AG04450 (cell line): ENCODE measurements around the gene SUPT6H. TPM values are rescaled to one million over a fixed set of nuclear protein-coding genes. Genes with fewer than 3 reads are reported as not detected.

Source experiments
- CTCF ChIA-PET: fragments of 300-600, 350-600 bp; formaldehyde crosslinking; extraction: SDS; loops from one replicate; lab custom pipeline; 2022; ENCODE audit warnings: antibody characterized with exemption, inconsistent platforms; lab: Charles Lee
- POLR2A ChIA-PET: fragments of 350-600 bp; formaldehyde crosslinking; extraction: SDS; loops from one replicate; lab custom pipeline; 2021; ENCODE audit warnings: antibody characterized with exemption, inconsistent platforms; lab: Yijun Ruan, JAX
- DNase-seq: peaks from one replicate; pipeline ENCODE4 v3.0.0-alpha.2; 2011; ENCODE audit warnings: low read depth, low spot score
- H3K27ac ChIP-seq: one replicate; pipeline ENCODE4 v1.5.1; 2012; ENCODE audit warnings: low read depth, low read length, control low read depth
- H3K27me3 ChIP-seq: one replicate; pipeline ENCODE4 v1.6.0; 2012; ENCODE audit warnings: low read length; ENCODE audit not compliant: control insufficient read depth, insufficient read depth
- H3K4me3 ChIP-seq: 2 replicates; pipeline ENCODE4 v1.5.1; 2011; ENCODE audit warnings: mild to moderate bottlenecking, low read depth, low read length, control low read depth
- H3K9me3 ChIP-seq: 2 replicates; pipeline ENCODE4 v1.5.1; 2012; ENCODE audit warnings: low read length; ENCODE audit not compliant: control insufficient read depth, insufficient read depth
- polyA plus RNA-seq: library from polyadenylated mRNA; depleted of rRNA; stranded (reverse); fragments of >200 nt; gene quantifications from 2 replicates; pipeline ENCODE4 v1.2.3, GENCODE V29; 2011
- TF ChIP-seq, protein P1 (sequence below): IDR thresholded peaks from 2 replicates; pipeline ENCODE4 v1.5.1; 2011; ENCODE audit warnings: low read depth, low read length, control low read depth, inconsistent platforms

The SUPT6H gene
- polyA plus RNA-seq, 1 experiment = 41.0 TPM

DNA sequence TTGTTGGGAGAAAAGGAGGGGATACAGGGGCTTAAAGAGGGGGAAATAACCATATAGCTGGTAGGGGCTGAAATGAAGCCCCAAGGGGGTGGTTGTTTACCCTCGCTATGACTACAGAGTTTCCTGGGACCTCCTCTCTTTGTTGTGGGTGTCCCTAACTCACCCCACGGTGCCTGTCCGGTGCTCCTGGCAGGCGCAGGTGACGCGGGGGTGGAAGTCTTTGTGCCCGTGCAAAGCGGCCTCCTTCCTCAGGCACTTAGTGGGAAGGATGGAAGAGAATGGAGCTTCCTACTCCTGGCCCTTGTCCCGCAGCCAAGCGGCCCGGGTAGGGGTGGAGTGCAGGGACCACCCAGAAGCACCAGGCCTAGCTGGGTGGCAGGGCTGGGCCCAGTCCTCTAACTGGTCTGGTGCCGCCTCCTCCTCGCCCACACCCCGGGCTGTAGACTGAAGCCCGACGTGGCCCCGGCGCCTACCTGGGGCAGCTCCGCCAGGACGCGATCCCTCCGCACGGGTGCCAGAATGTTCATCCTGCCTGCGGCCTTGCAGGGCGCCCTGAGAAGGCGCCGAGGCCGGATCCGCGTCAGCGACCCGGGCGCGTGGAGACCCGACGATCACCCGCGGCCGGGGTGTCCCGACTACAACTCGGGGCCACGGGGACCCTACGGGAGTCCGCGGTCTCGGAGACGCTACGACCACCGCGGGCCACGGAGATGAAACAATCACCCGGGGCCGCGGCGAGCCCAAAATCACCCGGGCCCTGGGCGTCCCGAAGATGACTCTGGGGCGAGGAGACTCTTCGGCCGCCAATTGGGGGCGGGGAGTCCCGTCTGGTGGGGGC is 55.0 kb downstream of the SUPT6H start:
- TF ChIP-seq, protein P1, sequence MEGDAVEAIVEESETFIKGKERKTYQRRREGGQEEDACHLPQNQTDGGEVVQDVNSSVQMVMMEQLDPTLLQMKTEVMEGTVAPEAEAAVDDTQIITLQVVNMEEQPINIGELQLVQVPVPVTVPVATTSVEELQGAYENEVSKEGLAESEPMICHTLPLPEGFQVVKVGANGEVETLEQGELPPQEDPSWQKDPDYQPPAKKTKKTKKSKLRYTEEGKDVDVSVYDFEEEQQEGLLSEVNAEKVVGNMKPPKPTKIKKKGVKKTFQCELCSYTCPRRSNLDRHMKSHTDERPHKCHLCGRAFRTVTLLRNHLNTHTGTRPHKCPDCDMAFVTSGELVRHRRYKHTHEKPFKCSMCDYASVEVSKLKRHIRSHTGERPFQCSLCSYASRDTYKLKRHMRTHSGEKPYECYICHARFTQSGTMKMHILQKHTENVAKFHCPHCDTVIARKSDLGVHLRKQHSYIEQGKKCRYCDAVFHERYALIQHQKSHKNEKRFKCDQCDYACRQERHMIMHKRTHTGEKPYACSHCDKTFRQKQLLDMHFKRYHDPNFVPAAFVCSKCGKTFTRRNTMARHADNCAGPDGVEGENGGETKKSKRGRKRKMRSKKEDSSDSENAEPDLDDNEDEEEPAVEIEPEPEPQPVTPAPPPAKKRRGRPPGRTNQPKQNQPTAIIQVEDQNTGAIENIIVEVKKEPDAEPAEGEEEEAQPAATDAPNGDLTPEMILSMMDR = no peak
- POLR2A ChIA-PET = no interaction called here
- Histone ChIP-seq H3K27ac (peak overlapping the region; percentile 91), H3K27me3 (no peaks in the 10 kb centered on the region), H3K4me3 (peak overlapping the region; percentile 85), H3K9me3 (no peaks in the 10 kb centered on the region; the same call in 1 of the 2 replicates)
- CTCF ChIA-PET = interaction anchor here (1.0 kb wide), 1 partner anchor 10 kb away, joined by 3 read pairs; no protein-coding TSS in a partner anchor
- DNase-seq = no peak

DNA sequence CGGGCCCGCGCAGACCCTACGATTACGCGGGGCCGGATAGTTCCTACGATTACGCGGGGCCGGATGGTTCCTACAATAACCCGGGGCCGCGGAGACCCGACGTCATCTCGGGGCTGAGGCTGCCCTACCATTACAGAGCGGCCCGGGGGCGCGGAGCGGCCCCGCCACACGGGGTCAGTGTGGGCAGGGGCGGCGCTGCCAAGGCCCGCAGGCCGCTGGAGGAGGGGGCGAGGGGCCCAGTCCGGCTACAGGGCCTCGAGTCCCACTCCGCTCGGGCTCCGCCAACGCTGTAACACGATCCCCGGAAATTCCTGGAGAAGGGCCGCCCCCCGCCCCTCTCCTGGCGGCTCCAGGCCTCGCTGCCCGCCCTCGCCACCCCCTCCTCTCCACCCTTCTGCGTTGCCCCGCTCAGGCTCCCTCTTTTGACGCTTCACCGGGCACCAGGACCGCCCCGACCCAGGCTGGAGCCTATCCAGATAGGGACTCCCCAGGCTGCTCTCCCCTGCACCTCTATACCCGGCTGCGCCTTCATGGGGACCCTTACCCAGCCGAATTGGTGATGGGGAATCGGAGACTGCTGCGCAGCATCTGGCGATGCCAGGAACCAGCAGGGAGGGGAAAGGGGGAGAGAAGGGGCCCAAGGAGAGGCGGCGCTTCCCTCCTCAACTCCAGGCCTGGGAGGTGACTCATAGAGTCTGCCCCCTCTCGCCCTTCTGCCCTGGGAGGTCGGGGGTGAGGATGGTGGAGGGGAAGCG is 55.8 kb downstream of the SUPT6H start, which contains the start of gene RAB34:
TSS of gene RAB34 (minus strand) at position 291 of the 755 bp plus-strand sequence. CDS start 602 bp downstream, outside the sequence.
- TF ChIP-seq, protein P1 = peak; percentile 15; the same call in 1 of the 2 replicates
- Histone ChIP-seq H3K27me3 (no peaks in the 10 kb centered on the region), H3K9me3 (no peaks in the 10 kb centered on the region; the same call in 1 of the 2 replicates), H3K4me3 (peak within 1 kb of the TSS; percentile 85), H3K27ac (peak within 1 kb of the TSS; percentile 91)
- ChIA-PET CTCF (no interaction called here), POLR2A (no interaction called here)
- peak; percentile 74 for DNase-seq

DNA sequence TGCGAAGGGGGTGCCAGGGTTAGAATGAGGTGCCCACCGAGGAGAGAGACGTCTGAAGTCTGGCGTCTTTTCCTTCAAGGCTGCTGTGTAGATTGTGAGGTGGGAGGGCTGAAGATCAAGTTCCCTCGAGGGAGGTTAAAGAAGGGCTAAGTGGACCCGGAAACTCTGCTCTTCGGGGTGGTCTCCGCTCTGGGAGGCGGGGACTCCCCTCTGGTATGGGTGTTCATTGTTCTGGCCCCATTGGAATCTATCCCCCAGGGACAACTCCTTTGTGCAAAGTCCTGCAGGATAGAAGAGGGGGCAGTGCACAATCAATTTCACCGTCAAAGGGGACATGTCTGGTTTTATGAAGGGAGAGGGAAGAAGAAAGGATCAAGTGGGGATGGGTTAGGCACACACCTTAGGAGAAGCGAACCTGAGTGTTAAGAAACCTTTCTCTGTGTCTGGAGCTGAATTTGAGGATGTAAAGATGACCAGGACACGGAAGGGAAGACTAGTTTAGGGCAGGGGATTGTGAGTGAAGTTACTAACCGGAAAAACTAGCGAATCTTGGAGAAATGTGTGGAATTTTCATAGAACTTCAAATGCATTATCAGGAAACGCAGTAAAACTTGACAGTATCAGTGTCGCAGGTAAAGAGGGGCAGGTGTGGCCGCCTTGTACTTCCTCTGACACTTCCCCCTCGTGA is 56.5 kb downstream of the SUPT6H start:
- Histone ChIP-seq H3K4me3 (peak overlapping the region; percentile 85), H3K9me3 (no peaks in the 10 kb centered on the region; the same call in 1 of the 2 replicates), H3K27ac (peak overlapping the region; percentile 91), H3K27me3 (no peaks in the 10 kb centered on the region)
- CTCF ChIA-PET = interaction anchor here (1.4 kb wide), 1 partner anchor 8 kb away, joined by 4 read pairs; no protein-coding TSS in a partner anchor
- POLR2A ChIA-PET = interaction anchor here (1.4 to 2.8 kb wide), 2 partner anchors 7 to 25 kb away, joined by 4 to 40 read pairs; partner anchors contain the start of genes PROCA1 and TRAF4
- no peak for DNase-seq
- TF ChIP-seq, protein P1 = no peak

DNA sequence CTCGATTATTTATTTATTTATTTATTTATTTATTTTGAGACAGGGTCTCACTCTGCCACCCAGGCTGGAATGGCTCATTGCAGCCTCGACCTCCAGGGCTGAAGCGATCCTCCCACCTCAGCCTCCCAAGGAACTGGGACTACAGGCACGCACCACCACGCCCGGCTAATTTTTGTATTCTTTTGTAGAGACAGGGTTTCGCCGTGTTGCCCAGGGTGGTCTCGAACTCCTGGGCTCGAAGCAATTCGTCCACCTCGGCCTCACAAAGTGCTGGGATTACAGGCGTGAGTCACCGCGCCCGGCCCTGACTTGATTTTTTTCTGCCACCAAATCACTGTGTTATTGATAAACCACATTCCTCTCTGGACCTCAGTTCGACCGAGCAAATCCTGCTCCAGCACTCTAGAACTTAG is 57.0 kb downstream of the SUPT6H start:
- TF ChIP-seq, protein P1 = no peak
- Histone ChIP-seq H3K27ac (peak overlapping the region; percentile 91), H3K4me3 (peak overlapping the region; percentile 99), H3K27me3 (no peaks in the 10 kb centered on the region), H3K9me3 (no peaks in the 10 kb centered on the region; the same call in 1 of the 2 replicates)
- POLR2A ChIA-PET = interaction anchor here (0.6 to 2.8 kb wide), 16 partner anchors 8 to 233 kb away, joined by 3 to 40 read pairs (median 6); partner anchors contain the start of genes FLOT2, NEK8, PHF12 and PROCA1
- CTCF ChIA-PET = interaction anchor here (0.6 to 1.4 kb wide), 4 partner anchors 8 to 398 kb away, joined by 3 to 4 read pairs (median 4); no protein-coding TSS in a partner anchor
- DNase-seq = no peak
